ENCODE measurements around the gene USP21. TPM values are rescaled to one million over a fixed set of nuclear protein-coding genes. Genes with fewer than 3 reads are reported as not detected.

USP21 gene
- total and polyA plus RNA-seq, 2 of the 13 experiments (the other 11 are each of a cell fraction or from before 2014, with no cell fraction given), result 10.1 to 33.1 TPM

- TF ChIP-seq LRRFIP1 (CRISPR knock-in tag; conservative IDR thresholded peaks at IDR 0.05) (no peak), NCOA1 (CRISPR knock-in tag; IDR thresholded peaks at IDR 0.05) (no peak), FOXA3 (CRISPR knock-in tag; IDR thresholded peaks at IDR 0.05) (no peak), CHD4 (IDR thresholded peaks at IDR 0.05; ENCODE audit: borderline replicate concordance, low read length) (no peak), ZNF275 (CRISPR knock-in tag; IDR thresholded peaks at IDR 0.05; ENCODE audit: borderline replicate concordance) (no peak), FLYWCH1 (CRISPR knock-in tag; IDR thresholded peaks at IDR 0.05) (no peak), GATAD1 (CRISPR knock-in tag; IDR thresholded peaks at IDR 0.05) (no peak), ATF6 (CRISPR knock-in tag; conservative IDR thresholded peaks at IDR 0.05) (no peak), SOX6 (IDR thresholded peaks at IDR 0.05) (no peak), SOX6 (CRISPR knock-in tag; IDR thresholded peaks at IDR 0.05) (no peak), SRY (CRISPR knock-in tag; IDR thresholded peaks at IDR 0.05) (no peak), NFYC (CRISPR knock-in tag; IDR thresholded peaks at IDR 0.05) (peak; percentile 68), POLR2A (IDR thresholded peaks at IDR 0.05; ENCODE audit: insufficient read depth in 1 of 2, low read depth in 2 of 2, low read length in 2 of 2) (peak; percentile 38; a peak in 1 of 4 replicates), ZFP37 (CRISPR knock-in tag; IDR thresholded peaks at IDR 0.05; ENCODE audit: borderline replicate concordance) (no peak), NRL (CRISPR knock-in tag; IDR thresholded peaks at IDR 0.05; ENCODE audit: borderline replicate concordance) (no peak), ELF1 (CRISPR knock-in tag; IDR thresholded peaks at IDR 0.05) (no peak), RFX3 (CRISPR knock-in tag; IDR thresholded peaks at IDR 0.05) (no peak)
- TF ChIP-seq, protein P1, sequence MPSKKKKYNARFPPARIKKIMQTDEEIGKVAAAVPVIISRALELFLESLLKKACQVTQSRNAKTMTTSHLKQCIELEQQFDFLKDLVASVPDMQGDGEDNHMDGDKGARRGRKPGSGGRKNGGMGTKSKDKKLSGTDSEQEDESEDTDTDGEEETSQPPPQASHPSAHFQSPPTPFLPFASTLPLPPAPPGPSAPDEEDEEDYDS (CRISPR knock-in tag; IDR thresholded peaks at IDR 0.05), result peak; percentile 80
- TF ChIP-seq, protein P2, sequence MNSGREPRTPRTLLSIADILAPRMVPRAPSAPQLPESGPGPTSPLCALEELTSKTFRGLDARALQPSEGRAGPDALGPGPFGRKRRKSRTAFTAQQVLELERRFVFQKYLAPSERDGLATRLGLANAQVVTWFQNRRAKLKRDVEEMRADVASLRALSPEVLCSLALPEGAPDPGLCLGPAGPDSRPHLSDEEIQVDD (CRISPR knock-in tag; IDR thresholded peaks at IDR 0.05; ENCODE audit: borderline replicate concordance), result no peak
These were observed 39.7 kb downstream of the USP21 start, which contains the start of gene ADAMTS4 (continued) for GRCh38 chr1:161198897-161199431.
